HK-2 (cell line): Measurements from ENCODE around the gene TALDO1.
A peak's percentile ranks its signal among the peaks of the same experiment; 100 is the strongest.

Experiments
- DNase-seq: peaks from one replicate; pipeline ENCODE4 v3.0.0-alpha.2; 2018; ENCODE audit not compliant: unreplicated experiment

The TALDO1 gene

GRCh38 chr11:747158-748006 lies at the start of gene TALDO1:
Gene TALDO1 (plus strand): TSS chr11:747464. CDS start chr11:747482, 18 bp downstream.
- DNase-seq: peak; percentile 83

- DNase-seq: peak; percentile 60
Measured at GRCh38 chr11:697811-698311, 49.4 kb upstream of the TALDO1 start.

DNA sequence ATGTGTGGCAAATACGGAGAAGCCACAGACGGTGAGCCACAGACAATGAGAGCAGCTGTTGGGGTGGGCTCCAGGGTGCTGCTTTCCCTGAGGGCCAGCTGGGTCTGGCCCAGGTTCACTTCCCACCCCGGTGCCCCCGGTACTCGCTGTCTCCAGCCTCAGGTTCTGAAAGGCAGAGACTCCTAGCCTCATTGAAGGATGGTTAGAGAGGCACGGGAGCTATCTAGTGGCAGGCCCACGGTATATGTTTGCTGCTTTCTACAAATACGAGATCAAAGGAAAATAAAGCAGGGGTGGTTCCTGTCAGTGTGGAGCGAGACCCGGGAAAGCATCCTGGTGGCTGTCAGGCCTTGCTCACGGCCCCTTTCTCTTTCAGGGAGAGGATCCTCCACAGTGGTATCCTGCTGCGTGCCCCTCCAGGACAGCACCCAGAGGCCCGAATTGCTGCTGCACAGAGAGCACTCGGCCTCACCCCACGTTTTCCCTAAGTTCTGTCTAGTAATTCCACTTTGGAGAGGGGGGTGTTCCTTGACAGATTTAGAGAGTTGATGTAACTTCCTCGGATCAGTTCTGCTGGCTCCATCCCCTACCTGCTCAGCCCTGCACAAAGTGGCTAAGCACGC lies 48.7 kb upstream of the TALDO1 start:
- DNase-seq: no peak

DNA sequence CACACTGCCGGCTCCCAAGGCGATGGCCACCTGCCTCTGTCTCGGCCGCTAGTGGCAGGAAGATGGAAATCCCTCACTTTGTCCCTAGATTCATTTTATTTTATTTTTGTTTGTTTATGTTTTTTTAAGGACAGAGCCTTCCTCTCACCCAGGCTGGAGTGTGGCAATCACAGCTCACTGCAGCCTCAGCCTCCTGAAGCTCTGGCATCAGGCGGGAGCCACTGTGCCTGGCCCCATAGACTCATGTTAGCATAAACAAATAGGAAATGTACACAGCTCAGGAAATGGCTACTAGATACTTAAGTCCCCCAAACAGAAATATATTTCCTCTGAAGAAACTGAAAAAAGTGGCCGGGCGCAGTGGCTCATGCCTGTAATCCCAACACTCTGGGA lies 48.2 kb upstream of the TALDO1 start:
- no peak for DNase-seq

DNA sequence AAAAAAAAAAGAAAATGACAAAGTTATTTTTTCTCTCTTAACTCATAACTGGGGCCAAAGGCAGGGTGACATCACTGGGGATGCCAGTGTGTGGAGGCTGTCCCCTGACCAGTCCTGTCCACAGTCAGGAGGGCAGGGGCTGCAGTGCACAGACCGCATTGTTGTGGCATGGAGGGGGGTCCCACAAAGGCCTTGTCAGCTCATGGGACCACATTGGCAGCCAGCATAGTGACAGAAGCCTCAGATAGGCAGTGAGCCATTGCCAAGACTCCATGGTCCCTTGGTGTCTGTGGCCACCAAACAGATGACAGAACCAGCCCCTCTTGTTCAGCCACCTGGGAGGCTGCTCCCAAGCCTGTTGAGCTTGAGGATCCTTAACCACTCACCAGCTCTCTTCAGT lies 47.5 kb upstream of the TALDO1 start:
- DNase-seq: no peak

DNA sequence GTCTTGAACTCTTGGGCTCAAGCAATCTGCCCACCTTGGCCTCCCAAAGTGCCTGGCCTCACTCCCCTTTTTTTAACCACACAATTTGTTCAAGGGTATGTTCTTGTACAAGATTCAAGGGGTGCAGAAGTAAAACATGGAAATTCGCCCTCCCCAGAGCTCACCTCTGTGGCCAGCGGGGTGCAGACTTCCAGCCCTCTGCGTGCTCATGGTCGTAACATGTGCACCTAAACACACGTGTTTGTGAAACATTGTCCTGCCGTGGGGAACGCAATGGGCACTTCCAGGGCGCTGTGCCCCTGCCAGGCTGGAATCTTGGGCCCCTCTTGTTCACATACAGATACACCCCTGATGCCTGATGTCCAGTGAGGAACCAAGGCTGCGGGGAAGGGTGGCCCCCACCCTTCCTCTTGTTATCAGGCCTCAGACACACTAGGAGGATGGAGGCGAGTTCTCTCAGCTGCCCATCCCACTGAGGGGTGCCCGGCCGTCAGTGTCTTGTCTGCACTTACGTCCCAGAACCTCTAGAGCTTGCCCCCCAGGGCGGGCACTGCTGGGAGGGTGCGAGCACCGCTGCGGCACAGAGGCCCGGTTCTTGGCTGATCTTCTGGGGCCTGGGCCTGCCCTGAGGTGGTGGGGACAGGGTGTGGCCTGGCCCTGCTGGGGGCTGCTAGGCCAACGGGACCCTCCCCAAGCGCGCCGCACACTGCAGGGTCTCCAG lies 45.4 kb upstream of the TALDO1 start:
- DNase-seq: no peak

- peak; percentile 70 for DNase-seq
Measured at GRCh38 chr11:702462-703461, 44.5 kb upstream of the TALDO1 start.

DNA sequence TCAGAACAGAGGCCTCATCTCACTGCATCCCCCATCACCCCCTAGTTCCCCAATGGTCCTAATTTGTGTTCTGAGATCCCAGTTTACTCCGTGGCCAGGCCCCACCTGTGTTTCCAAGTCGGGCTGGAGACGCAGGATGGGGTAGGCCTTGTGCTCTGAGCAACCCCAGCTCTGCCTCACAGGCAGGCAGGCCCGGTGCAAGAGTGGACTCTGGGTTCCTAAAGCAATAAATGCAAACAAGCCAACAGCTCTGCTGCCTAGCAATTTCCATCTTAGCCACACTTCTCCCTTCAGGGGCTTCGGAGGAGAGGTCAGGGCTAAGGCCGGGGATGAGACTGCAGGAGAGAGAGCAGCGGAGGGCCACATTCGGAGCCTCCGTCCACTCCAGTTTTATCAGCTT lies 43.8 kb upstream of the TALDO1 start:
- DNase-seq: no peak

GRCh38 chr11:704228-704674 lies 43.0 kb upstream of the TALDO1 start:
- DNase-seq: no peak

GRCh38 chr11:704781-705645 lies 42.3 kb upstream of the TALDO1 start:
- DNase-seq: peak; percentile 76

DNA sequence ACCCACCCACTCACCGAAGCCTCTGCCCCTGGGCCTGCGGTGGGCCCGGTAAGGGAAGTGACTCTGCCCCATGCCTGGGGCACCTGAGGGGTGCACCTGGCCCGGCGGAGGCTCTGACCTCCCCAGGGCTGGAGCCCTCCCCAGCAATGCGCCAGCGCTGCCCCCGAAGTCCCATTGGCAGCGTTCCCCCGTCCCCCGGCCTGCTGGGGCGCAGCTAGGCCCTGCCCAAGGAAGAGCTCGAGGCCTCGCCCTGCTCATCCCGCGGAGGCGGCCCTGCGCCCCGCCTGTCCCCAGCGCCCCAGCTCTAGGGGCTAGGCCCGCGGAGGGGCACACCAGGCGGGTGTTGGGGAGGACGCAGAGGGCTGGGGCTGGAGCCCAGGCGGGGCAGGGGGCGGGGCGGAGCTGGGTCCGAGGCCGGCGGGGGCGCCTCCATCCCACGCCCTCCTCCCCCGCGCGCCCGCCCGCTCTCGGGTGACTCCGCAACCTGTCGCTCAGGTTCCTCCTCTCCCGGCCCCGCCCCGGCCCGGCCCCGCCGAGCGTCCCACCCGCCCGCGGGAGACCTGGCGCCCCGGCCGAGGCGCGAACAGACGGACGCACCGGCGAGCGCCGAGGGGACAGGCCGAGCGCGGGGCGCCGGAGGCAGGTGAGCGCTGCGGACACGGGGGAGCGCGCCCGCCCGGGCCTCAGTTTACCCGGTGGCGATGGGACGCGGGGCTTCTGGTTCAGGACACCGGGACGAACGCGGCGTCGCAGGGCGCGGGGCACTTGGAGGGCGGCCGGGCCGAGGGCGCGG lies 41.4 kb upstream of the TALDO1 start, which contains the start of gene EPS8L2:
Gene EPS8L2 (plus strand): TSS at position 586 of the 793 bp plus-strand sequence. CDS start 3,177 bp downstream, outside the sequence.
- DNase-seq: peak; percentile 73

DNA sequence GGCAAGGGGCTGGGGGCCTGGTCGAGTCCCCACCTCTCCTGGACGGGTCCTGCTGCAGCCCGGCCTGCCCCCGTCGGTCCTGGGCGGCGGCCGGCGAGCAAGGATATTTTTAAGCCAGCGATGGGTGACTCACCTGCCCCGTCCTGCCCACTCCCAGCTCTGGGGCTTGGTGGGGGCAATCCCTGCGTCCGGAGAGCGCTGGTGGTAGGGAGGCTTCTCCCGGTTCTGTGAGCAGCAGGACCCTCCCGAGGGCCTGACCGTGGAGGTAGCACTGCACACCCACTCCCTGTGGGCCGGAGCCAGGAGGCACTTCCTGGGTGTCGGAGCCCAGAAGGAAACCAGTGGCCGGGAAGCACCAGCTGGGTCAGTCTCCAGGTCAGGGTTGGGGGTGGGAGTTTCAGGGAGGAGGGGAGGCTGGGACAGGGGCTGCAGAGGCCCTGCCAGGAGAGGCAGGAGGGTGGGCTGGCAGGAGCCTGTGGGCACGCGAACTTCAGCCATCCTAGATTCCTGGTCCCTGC lies 40.8 kb upstream of the TALDO1 start:
- DNase-seq: no peak

- peak; percentile 82 for DNase-seq
Measured at GRCh38 chr11:706957-707816, 40.1 kb upstream of the TALDO1 start.

- DNase-seq: peak; percentile 80
Measured at GRCh38 chr11:707817-708420, 39.3 kb upstream of the TALDO1 start.

GRCh38 chr11:708511-708910 lies 38.8 kb upstream of the TALDO1 start:
- DNase-seq: no peak

DNA sequence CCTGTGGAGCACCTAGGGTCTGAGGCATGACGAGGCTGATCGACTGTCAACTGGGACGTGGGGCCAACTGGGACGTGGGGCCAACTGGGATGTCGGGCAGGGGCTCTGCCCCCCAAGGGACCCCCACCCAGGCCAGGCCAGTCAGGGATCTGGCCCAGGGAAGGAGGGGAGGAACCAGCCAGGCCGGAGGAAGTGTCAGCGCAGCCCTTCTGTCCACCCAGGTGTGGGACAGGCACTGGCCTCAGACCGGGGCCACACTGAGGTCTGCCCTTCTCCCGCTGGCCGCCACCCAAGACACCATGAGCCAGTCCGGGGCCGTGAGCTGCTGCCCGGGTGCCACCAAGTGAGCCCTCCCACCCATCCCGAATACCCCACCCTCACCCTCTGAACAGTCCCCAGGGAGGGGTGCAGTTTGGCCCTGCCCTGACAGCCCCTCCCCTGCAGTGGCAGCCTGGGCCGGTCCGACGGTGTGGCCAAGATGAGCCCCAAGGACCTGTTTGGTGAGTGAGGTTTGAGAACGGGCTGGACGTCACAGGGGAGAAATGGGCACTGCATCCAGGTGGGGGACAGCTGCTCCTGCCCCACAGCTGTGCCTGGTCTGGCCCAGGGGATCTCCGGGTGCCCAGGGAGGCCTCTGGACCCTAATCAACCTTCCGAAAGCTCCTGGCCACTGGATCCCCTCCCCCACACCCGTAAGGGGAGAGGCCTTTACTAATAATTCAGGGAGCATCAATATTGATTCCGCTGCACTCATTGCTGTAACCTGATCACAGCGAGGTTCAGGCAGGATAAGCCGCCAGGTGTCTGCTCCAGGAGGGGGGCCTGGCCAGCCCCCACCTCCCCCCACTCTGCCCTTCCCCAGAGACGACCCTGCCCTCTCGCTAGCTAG lies 37.9 kb upstream of the TALDO1 start:
- no peak for DNase-seq
